NK-92 (cell line): ENCODE results near the gene SCIMP.
"Not testable (repeated sequence)": the region's sequence is repeated elsewhere in the genome, so short reads cannot be mapped to it uniquely, and the experiment has no call there.

Source experiments
- DNase-seq: peaks from one replicate; lab custom pipeline; 2025; ENCODE audit not compliant: unreplicated experiment; lab: John Stamatoyannopoulos, UW

SCIMP gene

GRCh38 chr17:5234645-5235576, at the start of gene SCIMP:
Gene SCIMP (minus strand): TSS chr17:5234860. CDS start chr17:5234755, 105 bp downstream.
- DNase-seq = no peak

- DNase-seq = no peak
Measured at GRCh38 chr17:5283571-5284315, 49.1 kb upstream of the SCIMP start.

- DNase-seq = no peak
Measured at GRCh38 chr17:5282642-5283217, 48.1 kb upstream of the SCIMP start.

- peak; percentile 19 for DNase-seq
Measured at GRCh38 chr17:5281814-5282641, 47.4 kb upstream of the SCIMP start, which contains the start of gene RABEP1. Gene RABEP1 (plus strand): TSS chr17:5282284. CDS start chr17:5282487, 203 bp downstream.

GRCh38 chr17:5272322-5272721, 37.7 kb upstream of the SCIMP start:
- no peak for DNase-seq

GRCh38 chr17:5269241-5269960, 34.7 kb upstream of the SCIMP start:
- no peak for DNase-seq

- no peak for DNase-seq
Measured at GRCh38 chr17:5264893-5265292, 30.2 kb upstream of the SCIMP start.

- no peak for DNase-seq
Measured at GRCh38 chr17:5263441-5263840, 28.8 kb upstream of the SCIMP start.

DNA sequence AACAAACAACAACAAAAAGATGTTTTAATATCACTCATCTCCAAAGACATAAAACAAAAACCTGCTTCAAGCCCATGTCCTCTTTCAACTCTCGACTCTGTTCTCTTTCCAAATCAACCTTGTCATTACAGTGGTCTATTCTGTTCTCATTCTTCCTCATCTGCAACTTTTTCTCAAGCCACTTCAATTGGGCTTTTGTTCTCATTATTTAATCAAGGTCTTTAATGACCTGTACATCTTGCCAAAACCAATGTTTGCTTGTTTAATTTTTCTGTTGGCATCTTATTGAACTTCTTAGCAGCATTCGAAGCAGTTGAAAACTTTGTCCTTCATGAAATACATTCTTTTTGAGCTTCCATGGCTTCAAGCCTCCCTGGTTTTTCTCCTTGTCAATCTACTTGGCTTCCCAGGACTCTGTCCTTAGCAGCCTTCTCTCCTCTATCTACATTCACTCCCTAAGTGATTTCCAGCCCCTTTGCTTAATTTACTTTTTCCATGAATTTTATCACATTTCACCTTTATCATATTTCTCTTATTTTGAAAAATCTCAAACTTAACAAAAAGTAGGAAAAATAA, 27.8 kb upstream of the SCIMP start:
- no peak for DNase-seq

DNA sequence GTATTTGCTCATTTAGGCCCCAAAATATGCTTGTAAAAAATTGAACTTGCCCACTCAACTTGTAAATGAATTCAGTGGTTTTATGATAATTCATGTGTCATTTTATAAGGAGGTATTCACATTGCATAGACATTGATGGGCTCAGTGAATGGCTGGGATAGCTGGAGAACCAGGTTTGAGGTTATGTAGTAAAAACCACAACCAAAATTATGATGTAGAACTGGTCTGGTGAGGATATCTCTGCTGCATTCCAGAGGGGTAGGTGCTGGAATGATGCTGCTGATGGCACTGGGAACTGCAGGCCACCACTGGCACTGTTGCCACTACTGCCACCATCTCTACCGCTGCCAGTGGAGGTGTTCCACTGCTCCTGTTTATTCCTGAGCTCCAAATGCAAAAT, 25.9 kb upstream of the SCIMP start:
- DNase-seq = no peak

GRCh38 chr17:5257124-5257523, 22.5 kb upstream of the SCIMP start:
- no peak for DNase-seq

GRCh38 chr17:5254903-5255521, 20.4 kb upstream of the SCIMP start:
- DNase-seq = no peak

GRCh38 chr17:5254414-5254813, 19.8 kb upstream of the SCIMP start:
- no peak for DNase-seq

DNA sequence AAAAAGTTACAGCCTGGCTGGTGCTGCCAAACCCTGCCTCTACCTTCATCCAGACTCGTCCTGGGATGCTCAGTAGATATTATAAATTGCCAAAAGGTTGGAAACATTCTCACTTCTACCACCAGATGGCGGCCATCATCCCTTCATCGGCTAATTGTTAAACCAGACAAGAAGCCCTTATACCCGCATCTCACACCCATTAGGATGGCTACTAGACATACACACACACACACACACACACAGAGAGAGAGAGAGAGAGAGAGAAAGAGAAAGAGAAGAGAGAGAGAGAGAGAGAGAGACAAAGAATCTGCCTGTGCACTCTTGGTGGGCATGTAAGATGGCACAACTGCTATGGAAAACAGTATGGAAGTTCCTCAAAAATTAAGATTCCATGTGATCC, 15.0 kb upstream of the SCIMP start:
- DNase-seq = no peak

DNA sequence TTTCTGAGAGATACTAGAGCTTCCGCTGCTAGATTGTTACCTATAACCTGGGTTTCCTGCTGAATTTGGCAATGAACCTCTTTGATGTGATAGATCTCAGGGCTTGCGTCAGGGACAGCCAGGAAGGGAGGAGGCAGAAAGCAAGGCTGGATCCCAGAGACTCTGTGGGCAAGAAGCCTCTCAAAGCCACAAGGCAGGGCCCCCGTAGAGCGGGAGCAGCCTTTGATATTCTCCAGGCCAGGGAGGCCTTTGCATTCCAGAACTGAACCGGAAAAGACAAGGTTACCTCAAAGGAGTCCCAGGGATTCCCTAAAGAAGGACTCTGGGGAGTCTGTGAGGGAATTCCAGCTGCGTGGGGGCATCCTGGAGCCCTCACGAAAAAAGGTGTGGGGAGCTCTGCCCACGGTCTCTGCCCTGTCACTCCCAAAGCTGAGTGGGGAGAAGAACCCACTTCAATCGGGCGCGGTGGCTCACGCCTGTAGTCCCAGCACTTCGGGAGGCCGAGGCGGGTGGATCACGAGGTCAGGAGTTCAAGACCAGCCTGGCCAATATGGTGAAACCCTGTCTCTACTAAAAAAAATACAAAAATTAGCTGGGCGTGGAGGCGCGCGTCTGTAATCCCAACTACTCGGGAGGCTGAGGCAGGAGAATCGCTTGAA, 14.3 kb upstream of the SCIMP start:
- DNase-seq = no peak

DNA sequence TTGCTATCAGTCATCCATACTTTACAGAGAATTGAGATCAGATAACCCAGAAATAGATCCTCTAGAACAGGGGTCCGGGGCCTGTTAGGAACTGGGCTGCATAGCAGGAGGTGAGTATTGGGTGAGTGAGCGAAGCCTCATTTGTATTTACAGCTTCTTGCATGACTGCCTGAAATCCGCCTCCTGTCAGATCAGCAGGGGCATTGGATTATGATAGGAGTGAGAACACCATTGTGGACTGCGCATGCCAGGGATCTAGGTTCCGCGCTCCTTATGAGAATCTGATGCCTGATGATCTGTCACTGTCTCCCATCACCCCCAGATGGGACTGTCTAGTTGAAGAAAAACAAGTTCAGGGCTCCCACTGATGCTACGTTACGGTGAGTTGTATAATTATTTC, 13.0 kb upstream of the SCIMP start:
- no peak for DNase-seq

GRCh38 chr17:5241861-5242671, 7.4 kb upstream of the SCIMP start:
- no peak for DNase-seq

- not testable (repeated sequence) for DNase-seq
Measured at GRCh38 chr17:5239769-5240168, 5.1 kb upstream of the SCIMP start.
